Suppressor macrophage treated with lipopolysaccharide for 1 hour (primary cell): Measurements from ENCODE around the gene SLC2A5.
"Not testable (repeated sequence)": the region's sequence is repeated elsewhere in the genome, so short reads cannot be mapped to it uniquely, and the experiment has no call there.

Experiments
- DNase-seq, 3 donors: peaks; one replicate each; pipeline ENCODE4 v3.0.0-alpha.2; 2020 to 2022

SLC2A5 gene

GRCh38 chr1:9031484-9032259 lies 37.8 kb downstream of the SLC2A5 start:
- DNase-seq = no peak

- not testable (repeated sequence) for DNase-seq
These were observed 38.4 kb downstream of the SLC2A5 start for GRCh38 chr1:9031077-9031476.

- no peak for DNase-seq
These were observed 40.3 kb downstream of the SLC2A5 start for GRCh38 chr1:9028921-9029705.

GRCh38 chr1:9027307-9027706 lies 42.1 kb downstream of the SLC2A5 start:
- DNase-seq = no peak

DNA sequence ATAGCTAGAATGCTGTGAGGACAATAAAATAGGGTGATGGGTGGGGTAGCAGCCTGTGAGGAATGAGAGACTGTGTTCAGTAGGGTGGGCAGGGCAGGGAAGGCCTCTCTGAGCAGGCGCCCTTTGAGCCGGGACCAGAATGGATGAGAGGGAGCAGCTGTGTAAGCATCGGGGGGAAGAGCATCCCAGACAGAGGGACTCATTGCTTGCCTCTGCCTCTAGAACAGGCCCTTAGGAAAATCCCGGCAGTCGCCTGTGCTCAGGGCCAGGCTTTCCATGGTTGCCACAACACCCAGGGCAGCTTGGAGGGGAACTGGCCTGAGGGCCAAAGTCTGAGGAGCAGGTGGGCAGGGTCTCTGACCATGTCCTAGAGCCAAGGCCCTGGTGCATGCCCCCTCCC lies 44.0 kb downstream of the SLC2A5 start:
- DNase-seq = no peak

- DNase-seq = no peak
These were observed 44.6 kb downstream of the SLC2A5 start for GRCh38 chr1:9024837-9025236.

DNA sequence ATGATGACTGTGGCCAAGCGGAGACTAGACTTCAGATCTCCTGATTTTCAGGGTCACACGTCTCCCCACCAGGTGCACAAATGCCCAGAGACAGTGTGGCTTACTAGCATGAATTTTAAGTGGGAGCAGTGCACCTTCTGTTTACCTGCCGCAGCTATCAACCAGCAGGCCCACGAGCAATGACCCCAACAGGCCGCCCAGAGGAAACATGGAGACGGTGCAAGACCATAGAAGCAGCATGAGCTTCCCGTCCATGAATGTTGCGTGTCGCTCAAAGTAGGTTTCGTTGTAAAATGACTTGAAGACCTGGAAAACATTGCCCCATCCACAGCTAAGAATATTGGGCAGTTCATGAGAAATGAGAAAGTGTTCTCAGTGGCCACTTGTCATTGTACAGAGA lies 46.7 kb downstream of the SLC2A5 start:
- DNase-seq = no peak

DNA sequence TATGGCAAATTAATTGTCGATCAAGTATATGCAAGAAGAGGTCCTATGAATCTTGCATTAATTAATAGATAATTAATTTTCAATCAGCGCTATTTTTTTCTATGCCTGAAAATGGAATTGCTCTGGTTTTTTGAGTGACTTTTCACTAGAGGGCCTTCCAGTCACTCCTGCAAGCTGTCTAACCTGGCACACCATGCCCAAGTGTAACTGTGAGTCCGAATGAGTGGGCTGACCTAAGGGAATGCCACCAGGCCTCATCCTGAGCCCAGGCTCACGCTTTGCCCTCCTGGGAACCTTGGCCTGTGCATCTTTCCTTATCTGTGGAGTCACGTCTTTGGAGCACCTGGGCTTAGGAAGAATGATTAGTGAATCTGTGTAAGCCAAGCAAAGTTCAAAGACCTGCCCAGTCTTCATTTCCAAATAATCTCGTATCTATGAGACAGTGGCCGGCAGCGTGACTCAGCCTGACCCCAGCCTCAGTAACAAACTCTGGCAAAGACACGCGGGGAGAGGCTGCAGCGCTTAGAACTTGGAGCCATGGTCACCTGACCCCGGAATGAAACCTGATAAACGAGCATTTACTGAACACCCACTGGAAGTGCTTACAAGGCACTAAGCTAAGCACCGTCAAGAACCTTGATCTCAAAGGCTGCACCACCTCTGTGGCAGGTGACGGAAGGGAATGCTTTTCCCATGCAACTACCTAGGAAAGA lies 47.3 kb downstream of the SLC2A5 start:
- not testable (repeated sequence) for DNase-seq

GRCh38 chr1:9020305-9020704 lies 49.1 kb downstream of the SLC2A5 start:
- DNase-seq = no peak

DNA sequence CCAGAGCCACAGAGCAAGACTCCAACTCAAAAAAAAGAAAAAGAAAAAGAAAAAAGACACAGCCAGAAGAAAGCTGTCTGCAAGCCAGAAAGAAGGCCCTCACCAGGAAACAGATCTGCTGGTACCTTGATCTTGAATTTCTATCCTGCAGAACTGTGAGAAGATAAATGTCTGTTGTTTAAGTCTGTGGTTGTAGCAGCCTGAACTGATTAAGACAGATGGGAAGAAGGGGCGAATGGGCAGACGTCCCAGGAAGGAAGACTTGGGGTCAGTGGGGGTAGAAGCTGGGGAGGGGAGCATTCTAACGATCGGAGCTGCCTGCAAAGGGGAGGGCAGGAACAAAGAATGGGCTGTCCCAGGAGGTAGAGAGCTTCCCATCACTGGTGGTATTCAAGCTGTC lies 49.5 kb downstream of the SLC2A5 start:
- DNase-seq = no peak

DNA sequence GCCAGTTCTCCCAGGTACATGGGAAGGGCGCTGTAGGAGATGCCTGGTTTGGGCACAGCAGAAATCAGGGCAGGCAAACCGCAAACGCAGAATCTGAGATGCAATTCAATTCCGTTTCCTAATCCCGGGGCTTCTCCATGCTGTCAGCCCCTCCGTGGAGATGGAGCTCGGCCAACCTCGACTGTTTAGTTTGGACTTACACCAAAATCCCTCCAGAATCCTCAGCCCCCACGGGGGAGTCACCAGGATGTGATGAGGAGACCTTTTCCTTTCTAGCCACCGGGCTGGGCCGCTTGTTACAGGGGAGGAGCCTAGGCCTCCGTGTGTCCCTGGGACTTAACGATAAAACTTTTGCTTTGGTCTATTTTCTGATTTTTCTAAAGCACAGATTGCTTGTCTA lies 51.1 kb downstream of the SLC2A5 start:
- no peak for DNase-seq

GRCh38 chr1:9016455-9016854 lies 53.0 kb downstream of the SLC2A5 start:
- DNase-seq = no peak

DNA sequence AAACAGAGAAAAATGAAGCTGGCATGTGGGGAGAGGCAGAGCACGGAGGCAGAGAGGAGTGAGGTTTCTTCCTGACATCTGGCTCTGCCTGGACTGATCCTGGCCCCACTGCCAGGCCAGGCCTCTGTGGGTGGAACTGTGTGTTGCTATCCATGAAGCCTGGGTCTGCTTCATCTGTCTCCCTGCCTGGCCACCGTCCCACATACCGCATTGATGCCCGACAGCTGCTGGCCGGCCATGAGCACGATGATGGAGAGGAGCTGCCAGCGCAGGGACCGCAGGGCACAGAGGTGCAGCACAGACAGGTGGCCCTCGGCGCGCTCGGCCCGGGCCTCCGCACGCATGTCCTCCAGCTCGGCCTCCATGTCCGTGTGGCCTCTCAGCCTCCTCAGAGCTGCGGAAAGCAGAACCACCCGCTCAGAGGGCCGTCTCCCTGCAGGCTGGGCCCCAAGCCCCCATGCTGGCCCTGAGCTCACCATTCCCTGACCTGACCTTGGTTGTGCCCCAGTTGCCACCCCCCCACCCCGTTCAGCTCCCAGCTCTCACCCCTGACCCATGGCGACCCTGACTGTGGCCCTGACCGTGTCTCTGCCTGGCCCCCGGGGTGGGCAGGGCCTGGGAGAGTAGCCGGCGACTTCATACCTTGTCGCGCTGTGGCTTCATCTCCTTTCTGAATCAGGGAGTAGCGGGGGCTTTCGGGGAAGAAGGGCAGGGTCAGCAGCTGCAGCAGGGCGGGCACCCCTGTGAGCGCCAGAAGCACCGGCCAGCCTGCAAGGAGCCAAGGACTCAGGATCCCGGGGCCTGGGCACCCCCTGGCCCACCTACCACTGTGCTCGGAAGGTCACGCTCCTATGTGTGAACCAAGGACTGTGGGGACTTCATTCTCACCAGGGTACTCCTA lies 54.7 kb downstream of the SLC2A5 start:
- no peak for DNase-seq

DNA sequence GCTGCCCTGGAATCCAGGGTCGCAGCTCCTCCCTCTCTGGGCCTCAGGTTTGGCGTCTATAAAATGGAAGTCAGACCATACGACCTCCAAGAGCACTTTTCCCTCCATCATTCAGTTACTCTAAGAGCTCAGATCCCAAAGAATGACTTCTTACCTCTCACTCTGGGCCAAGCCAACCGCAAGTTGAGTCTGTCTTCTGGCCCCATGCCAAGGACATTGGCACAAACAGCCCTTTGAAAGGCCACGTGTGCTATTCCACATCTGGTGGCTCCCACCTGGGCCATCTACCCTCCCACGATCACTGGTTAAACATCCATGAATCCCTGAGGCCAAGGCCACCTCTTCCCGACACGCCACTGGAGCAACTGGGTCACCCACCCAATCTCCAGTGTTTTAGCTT lies 55.6 kb downstream of the SLC2A5 start:
- DNase-seq = no peak

DNA sequence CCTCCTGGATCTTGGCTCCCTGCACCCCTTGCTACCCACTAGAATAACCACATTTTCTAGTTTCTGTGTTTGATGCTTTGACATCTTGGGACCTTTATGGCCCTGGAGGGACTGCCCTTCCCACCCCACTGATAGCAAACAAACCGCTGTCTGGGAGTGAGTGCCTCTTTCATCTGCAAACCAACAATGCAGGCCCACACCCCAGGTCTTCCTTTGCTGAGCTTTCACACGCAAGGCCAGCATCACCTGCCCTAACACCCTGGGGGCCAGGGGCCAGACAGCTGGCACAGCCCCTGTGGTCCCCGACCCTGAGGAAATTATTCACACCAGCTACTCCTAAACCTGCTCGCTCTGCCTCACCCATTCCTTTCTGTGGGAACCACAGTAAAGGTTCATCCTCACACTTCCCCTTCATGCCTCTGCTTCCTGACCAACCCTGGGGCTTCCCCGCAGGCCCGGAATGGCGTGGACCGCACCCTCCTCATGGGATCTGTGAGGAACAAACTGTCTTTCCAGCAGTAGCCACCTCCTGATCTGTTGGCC lies 58.6 kb downstream of the SLC2A5 start:
- peak; percentile 82 to 89 (median 84) for DNase-seq

DNA sequence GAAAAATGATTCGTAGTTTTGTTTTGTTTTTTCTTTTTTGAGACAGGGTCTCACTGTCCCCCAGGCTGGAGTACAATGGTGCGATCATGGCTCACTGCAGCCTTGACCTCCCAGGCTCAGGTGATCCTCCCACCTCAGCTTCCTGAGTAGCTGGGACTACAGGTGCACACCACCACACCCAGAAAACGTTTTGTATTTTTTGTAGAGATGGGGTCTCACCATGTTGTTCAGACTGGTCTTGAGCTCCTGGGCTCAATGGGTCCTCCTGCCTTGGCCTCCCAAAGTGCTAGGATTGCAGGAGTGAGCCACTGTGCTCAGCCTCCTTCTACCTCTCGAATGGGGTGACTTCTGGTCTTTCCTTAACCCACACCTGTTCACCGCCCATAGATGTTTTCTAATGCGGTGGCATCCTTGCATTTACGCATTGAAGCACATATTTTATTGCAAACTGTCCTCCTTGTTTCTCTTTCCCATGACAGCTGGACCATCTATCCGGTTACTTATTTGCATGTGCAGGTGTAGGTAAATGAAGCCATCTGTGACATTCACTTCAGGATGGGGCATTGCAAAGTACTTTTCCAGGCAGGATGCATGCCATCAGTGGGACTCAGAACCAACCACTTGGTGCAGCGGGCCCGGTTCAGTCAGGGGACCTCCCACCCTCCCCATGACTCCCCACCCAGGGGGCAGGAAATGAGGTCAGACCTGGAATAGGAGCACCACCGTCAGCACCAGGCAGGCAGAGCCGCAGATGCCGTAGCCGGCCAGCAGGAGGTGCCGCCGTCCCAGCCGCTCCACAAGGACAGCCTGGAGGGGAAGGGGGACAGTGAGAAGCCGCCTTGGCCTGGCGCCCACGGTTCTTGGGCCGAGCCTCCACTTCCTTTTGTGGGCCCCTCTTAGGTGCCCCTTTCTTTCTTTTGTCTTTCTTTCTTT lies 59.7 kb downstream of the SLC2A5 start:
- peak; percentile 53 to 65 (median 59) for DNase-seq

DNA sequence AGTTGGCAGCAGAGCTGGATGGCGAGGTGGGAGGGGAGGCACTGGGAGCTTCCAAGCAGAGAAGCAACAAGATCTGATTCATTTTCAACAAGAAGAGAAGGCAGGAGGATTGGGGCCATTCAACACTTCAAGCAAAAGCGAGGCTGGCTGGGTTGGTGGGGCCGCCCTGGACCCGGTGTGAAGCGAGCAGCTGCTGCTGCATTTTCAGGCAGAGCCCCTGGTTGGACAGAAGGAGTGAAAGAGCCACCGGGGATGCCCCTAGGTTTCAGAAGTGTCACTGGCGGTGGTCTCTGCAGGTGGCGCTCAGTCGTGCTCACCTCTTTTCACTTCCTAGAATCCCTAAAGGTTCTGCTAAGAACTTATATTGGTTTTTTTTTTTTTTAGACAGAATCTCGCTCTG lies 61.2 kb downstream of the SLC2A5 start:
- no peak for DNase-seq

DNA sequence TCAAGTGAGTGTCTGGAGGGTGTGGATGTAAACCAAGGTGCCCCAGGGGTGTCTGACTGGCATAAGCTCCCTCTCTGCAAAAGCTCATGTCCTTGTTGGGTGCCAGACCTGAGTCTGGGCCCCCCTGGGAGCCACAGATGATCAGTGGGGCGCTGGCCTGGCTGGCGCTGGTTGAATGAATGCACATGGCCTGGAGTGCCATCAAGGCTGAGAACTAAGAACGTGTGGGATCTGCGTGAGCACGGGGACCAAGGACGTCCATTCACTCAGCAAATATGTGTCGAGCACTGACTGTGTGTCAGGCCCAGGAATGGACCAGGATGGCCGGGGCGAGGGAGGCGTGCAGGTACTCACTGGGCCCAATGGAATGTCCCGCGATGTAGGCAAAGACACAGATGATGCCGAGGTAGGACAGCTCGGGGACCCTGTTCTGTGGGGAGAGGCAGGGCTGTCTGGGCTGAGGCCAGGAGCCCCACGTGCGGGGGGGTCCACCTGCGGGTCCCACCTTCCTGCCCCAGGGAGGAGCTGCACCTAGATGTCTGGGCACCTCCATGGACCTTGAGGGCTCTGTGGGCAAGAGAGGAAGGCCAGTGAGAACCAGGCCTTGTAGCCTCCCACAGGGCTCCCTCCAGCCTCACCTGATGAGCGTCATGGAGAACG lies 62.3 kb downstream of the SLC2A5 start:
- DNase-seq = no peak

- no peak for DNase-seq
These were observed 64.1 kb downstream of the SLC2A5 start for GRCh38 chr1:9005395-9005708.

- peak; percentile 87 to 93 (median 92) for DNase-seq
These were observed 64.6 kb downstream of the SLC2A5 start for GRCh38 chr1:9004700-9005394.
